NCI-H446 (cell line): ENCODE measurements around the gene FATE1.
"Not testable (repeated sequence)": the region's sequence is repeated elsewhere in the genome, so short reads cannot be mapped to it uniquely, and the experiment has no call there.

Experiments
- DNase-seq, 2 experiments: peaks; one replicate each; lab custom pipeline; 2025; lab: John Stamatoyannopoulos, UW

Gene FATE1

GRCh38 chrX:151715752-151716151 is at the start of gene FATE1:
TSS of gene FATE1 (plus strand) at chrX:151716035. CDS start at chrX:151716120, 85 bp downstream.
- DNase-seq, result no peak

GRCh38 chrX:151675121-151675746 is 40.6 kb upstream of the FATE1 start:
- no peak for DNase-seq

DNA sequence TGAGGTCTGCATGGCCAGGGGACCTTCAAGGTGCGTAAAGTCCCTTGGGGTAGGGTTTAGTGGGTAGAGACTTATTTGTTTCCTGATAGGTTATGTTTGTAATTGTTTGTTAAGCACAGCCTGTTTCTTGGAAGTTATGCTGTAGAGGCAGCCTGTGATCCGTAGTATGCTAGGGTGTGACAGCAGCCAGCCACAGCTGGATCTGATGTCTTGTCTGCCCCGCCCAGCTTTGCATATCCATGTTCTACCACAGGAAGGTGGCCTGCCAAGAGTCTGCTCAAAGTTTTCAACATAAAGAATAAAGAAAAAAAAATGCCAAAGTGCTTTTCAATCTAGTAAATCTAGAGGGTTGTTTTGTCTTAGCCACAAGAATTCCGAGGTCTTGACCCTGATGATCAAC is 39.6 kb upstream of the FATE1 start:
- no peak for DNase-seq

DNA sequence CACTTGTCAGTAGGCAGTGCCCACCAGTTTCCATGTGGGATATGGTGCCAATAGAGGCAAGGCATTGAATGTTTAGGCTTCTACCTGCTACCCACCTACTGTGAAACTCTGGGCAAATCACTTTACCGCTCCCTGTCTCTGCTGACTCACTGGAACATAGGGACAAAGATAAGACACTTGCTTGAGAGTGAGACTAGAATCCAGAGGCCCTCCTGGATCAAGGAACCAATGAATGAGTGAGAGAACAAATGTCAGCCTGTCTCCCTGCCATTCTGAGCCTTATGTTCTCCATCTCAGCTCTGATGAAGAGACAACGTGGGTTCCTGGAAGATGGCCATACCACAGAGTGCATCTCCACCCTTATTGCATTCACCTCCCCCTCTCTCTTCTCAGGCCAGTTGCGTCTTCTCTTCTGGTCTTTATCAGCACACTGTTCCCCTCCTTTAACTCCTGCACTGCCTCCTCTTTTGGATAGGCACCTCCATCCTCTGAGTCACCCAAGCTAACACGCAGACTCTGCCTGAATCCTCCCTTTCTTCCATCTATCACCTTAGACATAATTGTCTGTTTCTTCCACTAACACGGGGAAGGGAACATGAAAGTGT is 35.9 kb upstream of the FATE1 start:
- no peak for DNase-seq

DNA sequence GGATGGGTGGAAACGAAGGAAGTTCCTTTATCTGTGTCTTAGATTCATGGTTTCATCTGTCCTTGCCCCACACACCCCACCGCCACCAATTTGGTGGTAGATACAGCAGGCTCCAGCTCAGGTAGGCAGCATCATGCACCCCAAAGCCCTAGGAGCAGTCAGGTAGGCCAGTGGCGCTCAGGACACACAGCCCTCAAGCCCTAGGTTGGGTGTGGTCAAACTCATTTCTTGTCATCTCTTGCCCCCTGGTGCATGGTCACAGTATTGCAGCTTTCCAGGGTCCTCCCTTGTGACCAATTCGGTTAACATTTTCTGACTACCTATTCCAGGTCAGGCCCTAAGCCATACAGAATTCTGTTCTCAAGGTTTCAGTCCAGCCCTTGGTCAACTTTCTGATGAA is 35.0 kb upstream of the FATE1 start:
- peak; percentile 1 to 45 for DNase-seq

DNA sequence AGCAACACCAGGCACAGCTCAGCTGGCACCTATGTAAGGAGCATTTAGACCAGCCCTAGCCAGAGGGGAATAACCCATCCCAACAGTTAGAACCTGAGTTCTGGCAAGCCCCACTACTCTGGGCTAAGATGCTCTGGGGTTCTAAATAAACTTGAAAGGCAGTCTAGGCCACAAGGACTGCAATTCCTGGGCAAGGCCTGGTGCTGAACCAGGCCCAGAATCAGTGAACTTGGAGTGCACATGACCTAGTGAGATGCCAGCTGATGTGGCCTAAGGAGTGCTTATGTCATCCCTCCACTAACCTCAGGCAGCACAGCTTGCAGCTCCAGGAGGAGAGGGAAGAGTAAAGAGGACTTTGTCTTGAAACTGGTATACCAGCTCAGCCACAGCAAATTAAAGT is 28.2 kb upstream of the FATE1 start:
- no peak for DNase-seq

DNA sequence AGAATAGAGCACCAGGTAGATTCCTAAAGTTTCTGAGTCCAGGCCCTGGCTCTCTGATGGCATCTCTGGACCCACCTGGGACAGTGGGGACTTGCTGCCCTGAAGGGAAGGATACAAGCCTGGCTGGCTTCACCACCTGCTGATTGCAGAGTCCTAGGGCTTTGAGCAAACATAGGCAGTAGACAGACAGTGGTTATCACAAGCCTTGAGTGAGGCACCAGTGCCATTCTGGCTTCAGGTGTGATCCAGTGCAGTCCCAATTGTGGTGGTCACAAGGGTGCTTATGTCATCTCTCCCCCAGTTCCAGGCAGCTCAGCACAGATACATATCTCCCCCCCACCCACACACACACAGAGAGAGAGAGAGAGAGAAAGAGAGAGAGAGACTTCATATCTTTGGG is 27.1 kb upstream of the FATE1 start:
- no peak for DNase-seq

- no peak for DNase-seq
Measured at GRCh38 chrX:151692825-151693224, 23.0 kb upstream of the FATE1 start.

- DNase-seq, result no peak
Measured at GRCh38 chrX:151694121-151694520, 21.7 kb upstream of the FATE1 start.

- DNase-seq, result no peak
Measured at GRCh38 chrX:151694661-151695582, 20.9 kb upstream of the FATE1 start, which contains the start of gene PRRG3. TSS of gene PRRG3 (plus strand) at chrX:151695458. CDS start at chrX:151698815, 3,357 bp downstream.

DNA sequence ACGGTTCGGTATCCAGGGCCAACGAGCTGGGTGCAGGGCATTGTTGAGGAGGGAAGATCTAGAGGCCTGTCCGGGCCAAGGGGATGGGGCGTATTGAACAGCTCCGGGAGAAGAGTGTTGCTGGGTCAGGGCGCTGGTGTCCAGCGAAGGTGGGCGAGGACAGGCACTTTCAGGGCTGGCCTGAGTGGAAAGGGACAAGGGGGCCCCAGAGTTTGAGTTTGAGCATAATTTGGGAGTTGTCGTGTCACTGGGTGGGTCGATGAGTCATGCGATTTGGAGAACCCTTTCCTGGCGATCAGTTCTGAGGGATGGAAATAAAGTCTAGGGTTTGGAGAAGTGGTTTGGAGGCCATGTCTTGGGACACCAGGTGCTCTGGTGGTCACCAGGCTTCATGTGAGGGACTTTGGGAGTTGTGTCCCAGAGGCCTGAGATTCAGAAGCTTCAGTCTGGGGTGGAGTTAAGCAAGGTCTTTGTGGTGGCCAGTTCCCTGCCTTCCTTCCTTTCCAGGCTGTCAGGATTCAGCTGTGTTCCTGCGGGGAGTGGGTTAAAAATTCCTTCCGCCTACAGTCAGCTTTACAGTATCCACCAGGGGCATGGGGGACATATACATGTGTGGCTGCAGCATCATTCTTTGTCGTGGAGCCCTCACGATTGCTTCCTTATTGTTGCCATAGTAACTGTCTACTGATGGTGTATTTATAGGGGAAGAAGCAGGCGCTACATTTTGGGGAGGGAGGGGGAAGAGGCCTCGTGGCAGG is 20.1 kb upstream of the FATE1 start:
- no peak for DNase-seq

DNA sequence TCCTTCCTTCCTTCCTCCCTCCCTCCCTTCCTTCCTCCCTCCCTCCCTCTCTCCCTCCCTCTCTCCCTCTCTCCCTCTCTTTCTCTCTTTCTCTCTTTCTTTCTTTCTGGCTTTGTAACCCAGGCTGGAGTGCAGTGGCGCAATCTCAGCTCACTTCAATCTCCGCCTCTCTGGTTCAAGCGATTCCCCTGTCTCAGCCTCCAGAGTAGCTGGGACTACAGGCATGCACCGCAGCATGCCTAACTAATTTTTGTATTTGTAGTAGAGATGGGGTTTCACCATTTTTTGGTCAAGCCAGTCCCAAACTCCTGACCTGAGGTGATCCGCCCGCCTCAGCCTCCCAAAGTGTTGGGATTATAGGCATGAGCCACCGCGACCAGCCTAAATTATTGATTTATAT is 18.8 kb upstream of the FATE1 start:
- DNase-seq, result not testable (repeated sequence)

- DNase-seq, result no peak
Measured at GRCh38 chrX:151697522-151697921, 18.3 kb upstream of the FATE1 start.

DNA sequence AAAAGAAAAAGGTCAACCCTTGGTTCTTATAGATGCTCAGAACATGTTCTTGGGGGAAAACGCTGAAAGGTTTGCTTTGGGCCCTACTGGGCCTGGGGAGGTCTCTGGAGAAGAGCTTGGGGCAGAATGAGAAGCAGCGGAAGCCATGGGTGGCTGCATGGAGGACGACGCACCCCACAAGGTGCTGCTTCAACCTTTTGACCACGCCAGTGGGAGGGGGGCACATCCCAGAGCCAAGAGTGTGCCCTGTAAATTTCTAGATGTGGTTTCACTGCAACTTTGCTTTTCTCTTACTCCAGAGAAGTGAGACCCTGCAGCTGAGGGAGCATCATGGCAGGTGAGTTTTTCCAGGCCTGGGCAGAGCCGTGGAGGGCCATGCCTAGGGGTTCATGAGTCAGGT is 17.4 kb upstream of the FATE1 start:
- DNase-seq, result no peak

- no peak for DNase-seq
Measured at GRCh38 chrX:151699746-151700145, 16.1 kb upstream of the FATE1 start.

GRCh38 chrX:151700581-151700980 is 15.3 kb upstream of the FATE1 start:
- DNase-seq, result no peak

DNA sequence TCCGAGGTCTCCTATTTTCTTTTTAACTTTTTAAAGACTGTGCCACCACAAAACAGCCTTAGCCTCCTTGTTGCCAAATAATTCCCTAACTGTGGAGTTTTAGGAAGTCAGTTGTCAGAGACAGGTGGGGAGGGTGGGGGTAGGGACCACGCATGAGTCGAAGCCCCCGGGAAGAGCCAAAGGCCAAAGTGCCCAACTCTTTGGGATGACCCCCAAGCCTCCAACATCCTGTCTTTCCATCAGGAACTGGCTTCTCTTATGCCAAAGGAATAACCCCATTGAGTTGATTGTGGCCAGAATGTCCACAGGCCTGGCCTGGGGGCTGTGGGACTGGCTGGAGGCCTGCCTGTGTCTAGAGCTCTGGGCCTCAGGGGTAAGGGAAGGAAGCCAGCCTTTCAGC is 14.8 kb upstream of the FATE1 start:
- DNase-seq, result no peak

DNA sequence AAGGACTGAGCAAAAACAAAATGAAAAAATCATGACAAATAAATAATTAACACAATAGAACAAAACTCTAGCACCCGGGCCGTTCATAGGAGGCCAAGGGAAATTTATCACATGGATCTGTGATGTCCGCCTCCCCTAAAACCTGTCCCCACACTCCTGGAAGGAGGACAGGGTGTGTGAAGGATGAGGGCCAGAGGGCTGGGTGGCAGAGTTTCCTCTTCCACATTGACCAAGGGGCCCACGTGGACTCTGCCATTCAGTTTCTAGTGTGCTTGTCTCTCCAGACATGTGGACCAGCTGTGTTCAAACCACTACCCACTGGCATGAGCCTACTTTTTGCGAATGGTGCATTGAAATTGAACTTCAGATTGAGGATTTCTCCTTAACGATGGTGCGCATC is 14.3 kb upstream of the FATE1 start:
- no peak for DNase-seq

- no peak for DNase-seq
Measured at GRCh38 chrX:151702026-151702714, 13.7 kb upstream of the FATE1 start.

- no peak for DNase-seq
Measured at GRCh38 chrX:151702741-151703340, 13.0 kb upstream of the FATE1 start.

DNA sequence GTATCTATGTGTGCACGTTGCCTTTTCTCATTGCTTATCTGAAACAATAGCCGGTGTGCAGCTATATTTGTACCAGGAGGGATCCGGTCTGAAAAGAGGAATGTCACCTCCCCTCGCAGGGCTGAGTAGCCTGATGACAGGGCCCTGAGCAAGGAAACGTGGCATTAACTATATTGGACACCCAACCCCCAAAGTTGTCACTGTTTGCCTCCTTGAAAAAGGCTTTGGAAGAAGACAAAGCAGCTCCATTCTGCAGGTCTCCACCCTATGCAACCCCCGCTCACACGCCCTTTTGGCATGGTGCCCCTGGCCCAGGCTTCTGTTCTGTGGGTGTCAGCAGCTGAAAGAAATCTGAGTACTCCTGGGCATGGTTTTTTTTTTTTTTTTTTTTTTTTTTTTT is 12.3 kb upstream of the FATE1 start:
- no peak for DNase-seq
